Sigmoid colon (tissue), 4 donors: ENCODE data around the gene PYGM.

ENCODE experiments used
- CTCF ChIP-seq, 4 experiments: fragments of 450-650 bp in 3 of 4; fragments of 200-600 bp in 1 of 4; IDR thresholded peaks; one replicate each; pipeline ENCODE4 v1.5.1; 2016 to 2019; ENCODE audit warnings: antibody characterized with exemption in 4 of 4, mild to moderate bottlenecking in 3 of 4, moderate library complexity in 2 of 4
- EP300 ChIP-seq, 4 donors: sonication (generic); formaldehyde crosslinking; IDR thresholded peaks; one replicate each; pipeline ENCODE4 v1.6.1; 2017; ENCODE audit warnings: antibody characterized with exemption in 4 of 4
- POLR2A ChIP-seq, 2 donors: fragments of 450-650 bp; IDR thresholded peaks; one replicate each; pipeline ENCODE4 v1.6.1; 2016; ENCODE audit warnings: antibody characterized with exemption in 2 of 2, mild to moderate bottlenecking in 2 of 2, moderate library complexity in 2 of 2

GRCh38 chr11:64776875-64777274 lies 17.1 kb upstream of the PYGM start:
- TF ChIP-seq POLR2A (IDR thresholded peaks at IDR 0.05) (no peak), CTCF (IDR thresholded peaks at IDR 0.05) (no peak), EP300 (IDR thresholded peaks at IDR 0.05) (no peak)
